NB4 (cell line): ENCODE measurements around the gene SEBOX.

Experiments
- CTCF ChIP-seq: IDR thresholded peaks from one replicate; pipeline ENCODE4 v1.5.1; 2012; ENCODE audit warnings: low read depth, low read length
- POLR2A ChIP-seq: IDR thresholded peaks from 2 replicates; pipeline ENCODE4 v1.6.1; 2011; ENCODE audit warnings: mild to moderate bottlenecking; ENCODE audit not compliant: insufficient read length; ENCODE audit errors: extremely low read depth

DNA sequence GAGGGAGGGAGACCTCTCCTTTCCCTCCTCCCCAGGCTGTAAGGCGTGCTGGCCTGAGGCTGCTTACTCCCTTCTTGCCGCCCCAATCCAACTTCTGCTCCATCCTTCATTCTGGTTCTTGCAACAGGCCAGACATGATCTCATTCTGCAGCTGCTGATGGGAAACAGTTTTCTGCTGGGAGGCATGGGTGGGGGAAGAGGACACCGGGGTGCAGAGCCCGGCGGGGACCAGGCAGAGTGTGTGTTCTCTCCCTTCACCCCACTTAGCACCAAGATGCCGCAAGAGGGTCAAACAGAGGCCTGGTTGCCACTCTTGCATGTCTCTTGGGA lies 7.9 kb upstream of the SEBOX start:
- TF ChIP-seq CTCF = no peak
- TF ChIP-seq POLR2A = no peak
